Heart left ventricle (tissue), 13 donors: ENCODE measurements around the gene ERLEC1.

Experiments used
- CTCF ChIP-seq, 12 donors: fragments of 200-600 bp; sonication (generic) in 4 of 12; IDR thresholded peaks; one replicate each; pipeline versions ENCODE4 v1.5.0 to v1.8.0; 2018 to 2022; ENCODE audit warnings: antibody characterized with exemption in 12 of 12, mild to moderate bottlenecking in 5 of 12
- POLR2A ChIP-seq, 2 donors: fragments of 450-650 bp; IDR thresholded peaks; one replicate each; pipeline ENCODE4 v1.6.1; 2017; ENCODE audit warnings: antibody characterized with exemption in 2 of 2, mild to moderate bottlenecking in 2 of 2, moderate library complexity in 2 of 2
- donor health status: ischemic (EF 13 %, LVEDD 7.1; RV severe dilation, severe dysfunction).
- donor health status: DM: no; HTN: yes; CAD: no.
- donor health status: DM: no; HTN: no; CAD: no.
- donor health status: ischemic (EF 25% LVEDD 6.9; RV normal size, moderate dysfunction).
- donor health status: ischemic (EF 25% LVEDD 5.7; RV mildly dilated, moderate dysfunction).
- donor health status: ischemic (EF 35%, LVEDD 5.7; RV mildly dilated, moderate dysfunction).
- donor health status: nonischemic (EF 11% LVEDD 7.7; RV severe dilation, severe dysfunction).
- donor health status: DM: yes; HTN: yes; CAD: no.
- donor health status: PGD.
- donor health status: ischemic (EF 29% LVEDD 5.4; RV normal size, mild dysfunction).
- donor health status: nonischemic (EF 23%, LVEDD 6.1; RV moderate dilation, normal function).

- TF ChIP-seq CTCF (IDR thresholded peaks at IDR 0.05), result no peak
- no peak for TF ChIP-seq POLR2A (IDR thresholded peaks at IDR 0.05)
Measured at GRCh38 chr2:53854678-53855077, 67.8 kb downstream of the ERLEC1 start.
